Testis (tissue), 3 donors: ENCODE measurements around the gene NUP205. TPM values are rescaled to one million over a fixed set of nuclear protein-coding genes. Genes with fewer than 3 reads are reported as not detected.

Experiments
- DNase-seq: peaks from one replicate; pipeline ENCODE4 v3.0.0-alpha.2; 2019
- H3K27ac ChIP-seq, 2 donors: fragments of 200-600 bp; sonication (generic); one replicate each; pipeline ENCODE4 v1.5.1; 2019
- H3K27me3 ChIP-seq: fragments of 200-600 bp; sonication (generic); one replicate; pipeline ENCODE4 v1.5.1; 2019
- H3K36me3 ChIP-seq: fragments of 200-600 bp; sonication (generic); one replicate; pipeline ENCODE4 v1.5.1; 2017; ENCODE audit warnings: low read depth; ENCODE audit errors: missing control alignments
- H3K4me1 ChIP-seq: fragments of 200-600 bp; sonication (generic); one replicate; pipeline ENCODE4 v1.5.1; 2019
- H3K4me3 ChIP-seq, 2 donors: fragments of 200-600 bp; sonication (generic); one replicate each; pipeline ENCODE4 v1.5.1; 2017 to 2019
- H3K9me3 ChIP-seq: fragments of 200-600 bp; sonication (generic); one replicate; pipeline ENCODE4 v1.5.1; 2017
- POLR2A ChIP-seq: fragments of 450-650 bp; IDR thresholded peaks from one replicate; pipeline ENCODE4 v1.6.1; 2017; ENCODE audit warnings: antibody characterized with exemption, mild to moderate bottlenecking, moderate library complexity
- WGBS, 2 donors: methylation state at CpG; one replicate each; pipeline ENCODE4 v1.1.5; 2018; 5-methylcytosine and 5-hydroxymethylcytosine counted together
- intact Hi-C: fragments of 100-400 bp; cut with DNase I; formaldehyde crosslinking; loops from one replicate; pipeline ENCODE4 v1.15.1; 2023; ENCODE audit warnings: low total_unique reads
- polyA plus RNA-seq: library from polyadenylated mRNA; stranded (reverse); fragments of 350-450 nt; fragmentation: Illumina TruSeq; extraction: RNeasy Lipid Tissue Mini Kit (QIAGEN cat#74804); gene quantifications from one replicate; pipeline ENCODE4 v1.2.3, GENCODE V29; 2014; ENCODE audit warnings: low read depth, low replicate concordance; ENCODE audit not compliant: insufficient read depth
- total RNA-seq, 2 donors: library from RNA; depleted of rRNA; stranded (reverse); fragments of >200 nt; gene quantifications; one replicate each; pipeline ENCODE4 v1.2.3, GENCODE V29; 2016
- TF ChIP-seq, protein P1 (sequence below), 3 experiments: fragments of 450-650 bp in 2 of 3; fragments of 200-600 bp in 1 of 3; sonication (generic) in 1 of 3; IDR thresholded peaks; one replicate each; pipeline ENCODE4 v1.5.1; 2016 to 2019; ENCODE audit warnings: antibody characterized with exemption in 3 of 3, mild to moderate bottlenecking in 2 of 3, moderate library complexity in 1 of 3

The NUP205 gene
- total and polyA plus RNA-seq, 3 donors from 2014 or later = 47.8 to 77.2 (median 73.6) TPM

DNA sequence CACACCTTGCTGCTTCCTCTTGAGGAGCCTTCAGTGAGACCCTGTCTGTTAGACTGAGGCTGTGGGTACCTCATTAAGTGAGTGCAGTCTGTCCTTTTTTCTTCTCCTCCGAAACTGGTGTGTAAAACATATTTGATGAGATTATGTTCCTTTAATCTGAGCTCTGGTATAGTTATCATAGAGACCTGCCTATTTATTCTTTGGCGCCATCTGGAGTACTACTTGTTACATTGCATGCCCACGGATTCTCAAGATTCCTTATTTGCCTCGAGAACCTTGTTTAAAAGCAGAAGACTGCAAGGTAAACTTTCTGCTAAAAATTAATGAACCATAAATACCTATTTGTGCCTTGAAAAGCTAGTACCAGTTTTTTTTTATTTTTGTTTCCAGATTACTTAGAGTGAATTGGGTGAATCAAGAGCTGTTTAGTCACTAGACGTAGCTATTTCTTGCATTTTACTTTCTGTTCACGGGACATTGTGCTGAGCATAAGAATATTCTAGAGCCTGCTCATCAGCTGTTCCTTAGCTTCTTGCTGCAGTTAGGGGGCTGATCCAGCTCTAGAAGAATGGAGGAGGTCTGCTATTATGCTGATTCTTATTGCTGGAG, 87.7 kb downstream of the NUP205 start:
- H3K9me3 ChIP-seq = no peaks in the 10 kb centered on the region
- H3K36me3 ChIP-seq = no peaks in the 10 kb centered on the region
- intact Hi-C loops = loop anchor here (10.0 kb wide), 1 partner anchor 371 kb away; no protein-coding TSS in a partner anchor
- H3K4me1 ChIP-seq = peaks cover 5% of the 10 kb centered on the region
- peak overlapping the region; percentile 18 to 50 for H3K27ac ChIP-seq
- TF ChIP-seq POLR2A = no peak
- TF ChIP-seq, protein P1, sequence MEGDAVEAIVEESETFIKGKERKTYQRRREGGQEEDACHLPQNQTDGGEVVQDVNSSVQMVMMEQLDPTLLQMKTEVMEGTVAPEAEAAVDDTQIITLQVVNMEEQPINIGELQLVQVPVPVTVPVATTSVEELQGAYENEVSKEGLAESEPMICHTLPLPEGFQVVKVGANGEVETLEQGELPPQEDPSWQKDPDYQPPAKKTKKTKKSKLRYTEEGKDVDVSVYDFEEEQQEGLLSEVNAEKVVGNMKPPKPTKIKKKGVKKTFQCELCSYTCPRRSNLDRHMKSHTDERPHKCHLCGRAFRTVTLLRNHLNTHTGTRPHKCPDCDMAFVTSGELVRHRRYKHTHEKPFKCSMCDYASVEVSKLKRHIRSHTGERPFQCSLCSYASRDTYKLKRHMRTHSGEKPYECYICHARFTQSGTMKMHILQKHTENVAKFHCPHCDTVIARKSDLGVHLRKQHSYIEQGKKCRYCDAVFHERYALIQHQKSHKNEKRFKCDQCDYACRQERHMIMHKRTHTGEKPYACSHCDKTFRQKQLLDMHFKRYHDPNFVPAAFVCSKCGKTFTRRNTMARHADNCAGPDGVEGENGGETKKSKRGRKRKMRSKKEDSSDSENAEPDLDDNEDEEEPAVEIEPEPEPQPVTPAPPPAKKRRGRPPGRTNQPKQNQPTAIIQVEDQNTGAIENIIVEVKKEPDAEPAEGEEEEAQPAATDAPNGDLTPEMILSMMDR (IDR thresholded peaks at IDR 0.05) = peak; percentile 58 to 80 (median 64)
- DNase-seq = peak; percentile 48
- WGBS, 2 donors = 36 to 47% methylated on average over 6 of the region's 6 CpGs
- no peaks in the 10 kb centered on the region for H3K27me3 ChIP-seq
- H3K4me3 ChIP-seq = no peak overlapping the region

DNA sequence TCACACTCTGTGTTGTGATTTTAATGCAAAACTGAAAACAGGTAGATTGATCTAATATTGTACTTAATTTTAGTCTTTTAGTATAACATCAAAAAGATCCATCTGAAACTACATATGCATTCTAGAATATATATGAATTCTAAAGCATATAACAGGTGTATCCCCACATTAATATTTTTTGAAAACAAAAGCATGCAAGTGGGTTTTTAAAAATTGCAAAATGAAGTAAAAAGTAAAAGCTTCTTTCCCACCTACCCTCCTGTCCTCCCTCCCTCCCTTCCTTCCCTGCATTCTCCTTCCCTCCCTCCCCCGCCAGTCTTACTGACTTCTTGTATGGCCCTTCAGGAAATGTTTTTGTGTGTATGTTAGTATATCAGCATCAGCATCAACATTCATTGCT, 90.0 kb downstream of the NUP205 start:
- intact Hi-C loops = loop anchor here (10.0 kb wide), 1 partner anchor 373 kb away; no protein-coding TSS in a partner anchor
- Histone ChIP-seq H3K27ac (no peak overlapping the region), H3K9me3 (no peaks in the 10 kb centered on the region), H3K27me3 (no peaks in the 10 kb centered on the region), H3K4me1 (peaks cover 5% of the 10 kb centered on the region), H3K36me3 (no peaks in the 10 kb centered on the region), H3K4me3 (no peak overlapping the region)
- 79 to 83% methylated on average over 1 of the region's 1 CpG for WGBS, 2 donors
- no peak for DNase-seq
- TF ChIP-seq, protein P1 (IDR thresholded peaks at IDR 0.05) = no peak
- TF ChIP-seq POLR2A = no peak

DNA sequence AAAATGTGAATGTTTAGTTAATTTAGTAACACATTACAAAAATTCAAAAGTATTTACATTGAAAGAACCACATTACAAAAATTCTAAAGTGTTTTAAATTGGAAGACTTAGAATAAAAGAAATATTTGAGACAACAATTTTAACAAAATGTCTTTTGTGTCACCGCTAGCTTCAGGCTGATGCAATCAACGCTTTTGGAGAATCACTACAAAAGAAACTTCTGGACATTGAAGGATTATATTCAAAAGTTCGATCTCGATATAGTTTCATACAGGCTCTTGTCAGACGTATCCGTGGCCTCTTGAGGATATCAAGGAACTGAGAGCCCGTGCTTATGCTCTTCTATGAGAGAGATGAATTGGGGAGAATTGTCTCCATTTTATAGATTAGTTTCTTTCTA, 90.5 kb downstream of the NUP205 start:
- 84 to 90% methylated on average over 7 of the region's 7 CpGs for WGBS, 2 donors
- Histone ChIP-seq H3K4me1 (peaks cover 5% of the 10 kb centered on the region), H3K27me3 (no peaks in the 10 kb centered on the region), H3K9me3 (no peaks in the 10 kb centered on the region), H3K4me3 (no peak overlapping the region), H3K27ac (no peak overlapping the region), H3K36me3 (no peaks in the 10 kb centered on the region)
- TF ChIP-seq POLR2A = no peak
- TF ChIP-seq, protein P1 (IDR thresholded peaks at IDR 0.05) = no peak
- intact Hi-C loops = loop anchor here (10.0 kb wide), 1 partner anchor 373 kb away; no protein-coding TSS in a partner anchor
- no peak for DNase-seq

DNA sequence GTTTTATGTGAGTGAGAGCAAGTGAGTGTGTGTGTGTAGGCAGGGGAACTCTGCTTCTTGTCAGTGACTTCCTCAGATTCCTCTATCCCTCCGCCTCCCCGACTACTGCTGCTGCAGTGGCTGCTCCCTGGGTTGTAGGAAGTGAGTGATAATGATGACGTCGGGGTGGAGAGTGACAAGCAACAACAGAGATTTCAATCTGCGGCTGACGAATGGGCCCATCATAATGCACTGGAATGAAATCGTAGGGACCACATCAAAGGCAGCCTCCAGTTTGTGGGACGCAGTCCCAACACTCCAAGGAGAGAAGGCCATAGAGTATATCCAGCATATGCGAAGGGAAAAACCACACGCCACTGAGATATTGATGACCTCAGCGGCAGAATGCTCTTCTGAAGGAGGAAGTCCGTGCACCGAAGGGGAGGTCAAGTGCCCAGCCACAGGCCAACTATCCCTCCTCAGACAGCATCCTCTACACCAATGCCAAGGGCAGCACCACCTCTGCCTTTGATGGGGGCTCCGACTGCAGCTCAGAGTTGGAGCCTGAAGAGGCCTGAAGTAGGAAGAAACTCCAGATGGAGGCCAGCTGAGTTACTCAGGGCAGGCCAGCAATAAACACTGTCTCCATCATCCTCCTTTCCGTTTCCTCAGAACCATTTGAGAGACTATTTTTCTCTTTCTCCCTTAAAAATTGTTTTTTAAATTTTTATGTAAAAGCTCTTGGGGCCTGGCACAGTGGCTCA, 93.3 kb downstream of the NUP205 start:
- Histone ChIP-seq H3K27me3 (no peaks in the 10 kb centered on the region), H3K4me3 (no peak overlapping the region), H3K36me3 (no peaks in the 10 kb centered on the region), H3K27ac (no peak overlapping the region), H3K9me3 (no peaks in the 10 kb centered on the region), H3K4me1 (no peaks in the 10 kb centered on the region)
- intact Hi-C loops = no loop called here
- 79 to 86% methylated on average over 14 to 15 of the region's 15 CpGs for WGBS, 2 donors
- TF ChIP-seq, protein P1 (IDR thresholded peaks at IDR 0.05) = no peak
- no peak for TF ChIP-seq POLR2A
- DNase-seq = no peak
